CD4-positive, alpha-beta T cell treated with Interleukin-6 at 100 ng/mL for 8 hours (primary cell): Measurements from ENCODE around the gene USHBP1.

Experiments
- DNase-seq: peaks from one replicate; pipeline ENCODE4 v3.0.0-alpha.2; 2020; ENCODE audit warnings: mixed read lengths, low spot score

Gene USHBP1

GRCh38 chr19:17237747-17238706, 26.5 kb downstream of the USHBP1 start:
- DNase-seq, result no peak

DNA sequence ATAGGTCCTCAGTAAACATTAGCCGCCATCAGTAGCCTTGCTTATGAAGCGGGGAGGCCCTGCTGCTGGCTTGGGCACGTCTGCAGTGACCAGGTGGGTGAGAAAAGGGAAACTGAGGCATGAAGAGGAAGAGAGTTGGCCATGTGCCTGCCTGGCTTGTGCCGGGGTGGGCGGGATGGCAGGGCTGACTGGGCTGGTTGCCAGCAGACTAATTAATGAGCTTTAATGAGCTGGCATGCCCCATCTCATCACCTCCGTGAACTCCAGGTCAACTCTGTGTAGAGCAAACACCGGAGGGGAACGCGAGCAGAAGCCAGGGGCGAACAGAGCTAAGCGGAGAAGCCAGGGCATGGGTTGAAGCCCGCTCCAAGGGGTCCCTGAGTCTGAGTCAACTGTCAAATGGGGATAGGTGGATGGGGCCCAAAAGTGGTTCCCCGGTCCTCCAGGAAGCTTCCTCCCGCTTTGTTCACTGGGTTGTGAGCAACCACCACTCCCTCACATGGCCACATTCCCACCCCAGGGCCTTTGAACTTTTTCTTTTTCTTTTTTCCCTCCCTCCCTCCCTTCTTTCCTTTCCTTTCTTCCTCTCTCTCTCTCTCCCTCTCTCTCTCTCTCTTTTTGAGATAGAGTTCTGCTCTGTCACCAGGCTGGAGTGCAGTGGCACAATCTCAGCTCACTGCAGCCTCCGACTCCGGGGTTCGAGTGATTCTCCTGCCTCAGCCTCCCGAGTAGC, 27.6 kb downstream of the USHBP1 start:
- DNase-seq, result no peak

- DNase-seq, result peak; percentile 27
These were observed 28.4 kb downstream of the USHBP1 start for GRCh38 chr19:17235971-17236777.

- DNase-seq, result peak; percentile 75
These were observed 29.1 kb downstream of the USHBP1 start for GRCh38 chr19:17235300-17235970.

DNA sequence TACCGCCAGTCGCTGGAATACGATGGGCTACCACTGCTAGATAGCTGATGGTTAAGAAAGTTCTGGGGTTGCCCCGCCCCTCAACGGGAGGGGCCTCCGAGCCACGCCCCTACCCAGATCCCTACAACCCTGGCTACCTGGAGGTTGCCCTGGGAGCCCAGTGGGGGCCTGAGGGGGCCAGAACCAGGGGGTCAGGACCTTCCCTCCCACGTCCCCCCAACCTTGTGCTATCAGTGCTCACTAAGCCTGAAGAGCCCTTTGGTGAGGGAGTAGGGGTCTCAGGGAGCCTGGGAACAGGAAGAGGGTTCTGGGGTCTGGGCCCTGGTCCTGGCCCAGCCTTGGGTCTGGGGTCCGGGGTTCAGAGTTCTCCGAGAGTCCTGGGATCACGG, 29.6 kb downstream of the USHBP1 start:
- DNase-seq, result peak; percentile 59

DNA sequence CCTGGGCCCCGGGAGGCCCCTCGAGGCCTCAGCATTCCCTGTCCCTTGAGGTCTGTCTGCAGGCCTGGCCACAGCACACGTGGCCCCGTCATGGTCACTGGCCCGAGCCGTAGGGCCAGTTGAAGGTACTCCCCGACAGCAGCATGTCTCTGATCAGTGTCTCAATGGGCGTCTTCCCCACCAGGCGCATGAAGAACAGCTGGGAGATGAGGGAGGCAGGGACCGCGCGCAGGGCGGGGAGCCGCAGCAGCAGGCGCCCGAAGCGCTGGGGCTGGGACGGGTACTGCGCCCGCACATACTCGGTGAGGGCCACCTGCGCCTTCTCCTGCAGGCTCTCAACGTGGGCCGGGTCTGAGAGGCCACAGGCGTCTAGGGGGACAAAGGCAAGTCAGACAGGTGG, 32.3 kb downstream of the USHBP1 start:
- DNase-seq, result no peak

GRCh38 chr19:17229890-17230289, 34.7 kb downstream of the USHBP1 start:
- no peak for DNase-seq

- no peak for DNase-seq
These were observed 36.7 kb downstream of the USHBP1 start for GRCh38 chr19:17227798-17228367.

DNA sequence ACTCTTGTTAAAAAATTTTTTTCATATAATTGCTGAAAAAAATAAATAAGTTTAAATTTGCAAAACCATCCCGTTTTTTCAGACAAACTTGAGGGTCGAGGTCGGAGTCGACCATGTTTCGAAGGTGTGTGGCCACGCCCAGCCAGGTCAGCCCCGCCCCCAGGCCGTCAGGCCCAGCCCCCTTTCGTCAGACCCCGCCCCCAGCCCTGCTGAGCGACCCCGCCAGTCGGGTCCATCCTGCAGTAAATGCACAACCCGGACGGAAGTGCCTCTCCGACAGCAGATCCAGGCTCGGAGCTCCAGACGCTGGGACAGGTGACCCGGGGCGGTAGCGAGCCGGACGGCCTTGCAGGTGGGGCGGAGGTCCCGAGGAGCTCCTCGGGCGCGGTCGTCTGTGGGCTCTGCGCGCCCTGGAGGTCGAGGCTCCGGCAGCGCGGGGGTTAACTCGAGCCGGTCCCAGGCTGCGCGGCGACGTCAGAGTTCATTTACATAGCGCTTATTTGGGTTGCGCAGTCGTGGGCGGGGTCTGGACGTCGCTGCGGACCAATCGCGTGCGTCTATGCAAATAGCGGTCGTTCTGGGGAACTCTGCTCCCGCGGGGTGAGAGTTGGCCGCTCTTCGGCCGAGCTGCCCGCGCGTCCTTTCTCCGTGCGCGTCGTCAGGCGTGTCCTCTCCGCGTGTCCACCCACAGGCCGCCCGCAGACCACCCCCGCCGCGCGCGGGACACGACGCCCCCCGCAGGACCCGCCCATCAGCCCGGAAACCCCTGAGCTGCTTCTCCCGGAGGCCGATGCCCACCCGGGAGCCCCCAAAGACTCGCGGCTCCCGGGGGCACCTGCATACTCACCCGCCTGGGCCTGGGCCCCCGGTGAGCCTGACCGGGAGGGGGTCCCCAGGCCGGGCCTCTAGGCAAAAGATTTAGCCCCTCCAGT, 38.3 kb downstream of the USHBP1 start, which contains the start of gene OCEL1:
TSS of gene OCEL1 (plus strand) at position 225 of the 932 bp plus-strand sequence. CDS start at position 247, 22 bp downstream.
- DNase-seq, result peak; percentile 95

GRCh38 chr19:17225053-17225452, 39.5 kb downstream of the USHBP1 start:
- DNase-seq, result no peak

DNA sequence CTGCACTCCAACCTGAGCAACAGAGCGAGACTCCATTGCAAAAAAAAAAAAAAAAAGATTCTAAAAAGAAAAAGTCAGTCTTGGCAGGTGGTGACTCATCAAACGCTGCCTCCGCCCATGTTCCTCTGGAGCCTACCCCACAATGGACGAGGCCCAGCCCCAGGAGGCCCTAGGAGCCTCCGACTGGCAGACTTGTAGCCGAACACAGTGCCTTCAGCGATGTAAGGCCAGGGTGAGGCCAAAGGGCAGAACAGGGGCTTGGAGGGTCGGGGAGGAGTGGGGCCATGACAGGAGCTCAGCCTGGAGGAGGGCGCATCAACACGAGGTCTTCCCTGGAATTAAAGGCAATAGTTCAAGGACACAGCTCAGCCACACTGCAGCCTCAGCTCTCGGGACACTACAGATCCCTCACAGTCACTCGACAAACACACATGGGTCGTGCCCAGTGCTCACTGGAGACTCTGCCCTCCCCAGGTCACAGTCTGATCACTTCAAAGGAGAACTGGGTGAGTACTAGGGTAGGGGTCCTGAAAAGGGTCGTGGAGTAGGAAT, 44.3 kb downstream of the USHBP1 start:
- DNase-seq, result no peak

DNA sequence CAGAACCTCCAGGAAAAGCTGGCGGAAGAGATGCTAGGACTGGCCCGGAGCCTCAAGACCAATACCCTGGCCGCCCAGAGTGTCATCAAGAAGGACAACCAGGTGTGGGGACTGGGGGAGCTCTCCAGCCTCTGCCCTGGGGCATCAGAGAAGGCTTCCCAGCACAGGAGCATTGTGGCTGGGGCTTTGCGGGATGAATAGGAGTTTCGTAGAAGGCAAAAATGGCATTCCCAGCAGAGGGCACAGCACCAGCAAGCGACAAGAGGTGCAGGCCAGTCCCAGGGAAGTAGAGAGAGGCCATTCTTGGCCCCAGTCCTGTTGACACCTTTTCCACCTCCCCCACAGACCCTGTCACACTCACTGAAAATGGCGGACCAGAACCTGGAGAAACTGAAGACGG, 45.3 kb downstream of the USHBP1 start:
- no peak for DNase-seq

DNA sequence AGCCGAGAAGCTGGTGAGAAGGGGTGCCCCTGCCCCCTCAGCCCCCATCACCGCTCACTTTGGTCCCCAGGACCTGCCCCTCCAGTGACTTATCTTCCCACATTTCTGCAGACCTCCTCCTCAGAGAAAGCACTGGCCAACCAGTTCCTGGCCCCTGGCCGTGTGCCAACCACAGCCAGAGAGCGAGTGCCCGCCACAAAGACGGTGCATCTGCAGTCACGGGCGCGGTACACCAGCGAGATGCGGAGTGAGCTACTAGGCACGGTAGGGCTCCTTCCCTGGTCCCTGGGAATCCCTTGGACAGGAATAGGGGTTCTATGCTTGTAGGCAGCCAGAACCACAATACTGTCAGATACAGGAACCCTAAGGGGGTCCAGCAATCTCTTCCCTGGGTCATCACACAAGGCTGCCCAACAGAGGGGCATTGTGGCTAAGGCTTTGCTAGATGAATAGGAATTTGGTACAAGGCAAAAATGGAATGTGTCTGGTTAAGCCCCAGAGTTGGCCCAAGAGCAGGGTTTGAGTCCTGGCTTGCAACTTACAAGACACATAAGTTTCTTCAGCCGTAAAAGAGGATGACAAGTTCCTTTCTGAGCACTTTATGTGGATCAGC, 48.4 kb downstream of the USHBP1 start:
- DNase-seq, result no peak

GRCh38 chr19:17215127-17215971, 49.2 kb downstream of the USHBP1 start, which contains the start of gene USE1:
USE1 (plus strand) TSS chr19:17215357; CDS start chr19:17215406, 49 bp downstream.
- peak; percentile 88 for DNase-seq

- DNase-seq, result no peak
These were observed 49.9 kb downstream of the USHBP1 start for GRCh38 chr19:17214508-17215126.

DNA sequence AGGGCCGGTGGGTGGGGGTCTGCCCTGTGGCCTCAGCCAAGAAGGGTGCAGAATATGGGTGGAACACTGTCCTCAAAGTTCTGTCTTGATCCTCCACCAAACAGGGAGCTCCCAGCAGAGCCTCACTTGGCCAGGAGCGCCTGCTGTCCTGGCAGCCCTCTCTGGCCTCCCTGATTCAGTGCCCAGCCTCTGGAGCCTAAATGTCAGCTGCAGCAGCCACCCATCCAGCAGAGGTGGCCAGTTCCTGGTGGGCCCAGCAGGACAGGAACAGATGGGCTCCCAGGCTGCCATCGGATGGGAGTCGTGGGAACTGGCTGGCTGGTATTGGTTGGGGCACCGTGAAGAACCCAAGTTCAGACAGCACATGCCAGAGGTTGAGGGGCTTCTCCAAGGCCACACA, 51.2 kb downstream of the USHBP1 start:
- no peak for DNase-seq

DNA sequence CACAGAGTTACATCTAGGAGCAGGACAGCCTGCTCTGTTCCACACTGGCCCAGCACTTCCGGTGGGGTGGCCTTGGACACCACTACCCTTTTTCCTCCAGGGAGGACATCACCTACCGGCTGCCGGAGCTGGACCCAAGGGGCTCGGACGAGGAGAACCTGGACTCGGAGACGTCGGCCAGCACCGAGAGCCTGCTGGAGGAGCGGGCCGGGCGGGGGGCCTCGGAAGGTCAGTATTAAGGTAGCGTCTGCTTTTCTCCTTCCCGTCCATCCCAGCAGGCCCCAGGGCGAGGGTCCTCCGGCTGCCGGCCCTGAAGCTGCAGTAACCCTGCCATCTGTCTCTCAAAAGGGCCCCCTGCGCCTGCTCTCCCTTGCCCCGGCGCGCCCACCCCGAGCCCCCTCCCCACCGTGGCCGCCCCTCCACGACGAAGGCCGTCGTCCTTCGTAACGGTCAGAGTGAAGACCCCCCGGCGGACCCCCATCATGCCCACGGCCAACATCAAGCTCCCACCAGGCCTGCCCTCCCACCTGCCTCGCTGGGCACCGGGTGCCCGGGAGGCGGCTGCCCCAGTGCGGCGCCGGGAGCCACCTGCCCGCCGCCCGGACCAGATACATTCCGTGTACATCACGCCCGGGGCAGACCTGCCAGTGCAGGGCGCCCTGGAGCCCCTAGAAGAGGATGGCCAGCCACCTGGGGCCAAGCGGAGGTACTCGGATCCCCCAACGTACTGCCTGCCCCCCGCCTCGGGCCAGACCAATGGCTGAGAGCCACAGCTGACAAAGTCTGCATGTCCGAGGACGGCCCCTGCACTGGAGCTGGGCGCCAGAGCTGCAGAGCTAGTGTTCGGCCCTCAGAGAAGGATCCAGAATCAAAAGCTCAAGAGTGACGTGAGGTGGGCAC, 52.7 kb downstream of the USHBP1 start:
- no peak for DNase-seq
